K562 (cell line): ENCODE measurements around the gene ERBB3. TPM values are rescaled to one million over a fixed set of nuclear protein-coding genes. Genes with fewer than 3 reads are reported as not detected.

ENCODE experiments used
- C11orf30 ChIP-seq: fragments of 450-650 bp; IDR thresholded peaks from 2 replicates; pipeline ENCODE4 v1.6.1; 2016; ENCODE audit warnings: low read depth, mild to moderate bottlenecking
- EHMT2 ChIP-seq: fragments of 450-650 bp; IDR thresholded peaks from 2 replicates; pipeline ENCODE4 v1.6.1; 2018; ENCODE audit warnings: antibody characterized with exemption
- ERF ChIP-seq: fragments of 450-650 bp; formaldehyde crosslinking; IDR thresholded peaks from 2 replicates; pipeline ENCODE4 v1.4.0; 2020; ENCODE audit warnings: mild to moderate bottlenecking, mixed read lengths
- FOXJ3 ChIP-seq: sonication (generic); formaldehyde crosslinking; IDR thresholded peaks from 2 replicates; pipeline ENCODE4 v1.4.0; 2020; ENCODE audit warnings: mild to moderate bottlenecking, missing genetic modification reagents
- FUS ChIP-seq: fragments of 200-400 bp; formaldehyde crosslinking; optimal IDR thresholded peaks from 2 replicates; pipeline ENCODE3; 2017; ENCODE audit warnings: low read depth, low read length
- GATAD2B ChIP-seq: fragments of 450-650 bp; IDR thresholded peaks from 2 replicates; pipeline ENCODE4 v1.6.1; 2017; ENCODE audit warnings: mild to moderate bottlenecking, borderline replicate concordance
- HMBOX1 ChIP-seq: sonication (generic); IDR thresholded peaks from 2 replicates; pipeline ENCODE4 v1.6.1; 2016
- KDM4B ChIP-seq, 2 experiments: fragments of 450-650 bp in 1 of 2; sonication (generic) in 1 of 2; IDR thresholded peaks; 2 replicates each; pipeline ENCODE4 v1.6.1; 2016 to 2017; ENCODE audit warnings: borderline replicate concordance in 2 of 2, antibody characterized with exemption in 1 of 2, low read depth in 1 of 2, mild to moderate bottlenecking in 1 of 2
- KLF10 ChIP-seq: fragments of 250-450 bp; sonication (Bioruptor Pico); IDR thresholded peaks from 2 replicates; pipeline ENCODE4 v1.6.1; 2021; ENCODE audit warnings: matching md5 sums
- NFIX ChIP-seq: fragments of 250-450 bp; sonication (Bioruptor Pico); IDR thresholded peaks from 2 replicates; pipeline ENCODE4 v1.4.0; 2020; ENCODE audit warnings: low read depth, mild to moderate bottlenecking, moderate library complexity
- NONO ChIP-seq, 2 experiments: fragments of 200-400 bp in 1 of 2; fragments of 450-650 bp in 1 of 2; formaldehyde crosslinking in 1 of 2; IDR thresholded peaks; 2 replicates each; pipeline ENCODE4 v1.6.1; 2017; ENCODE audit warnings: low read depth in 2 of 2, mild to moderate bottlenecking in 2 of 2, moderate library complexity in 2 of 2, low read length in 1 of 2
- NR0B1 ChIP-seq: fragments of 450-650 bp; IDR thresholded peaks from one replicate; pipeline ENCODE4 v1.6.1; 2018; ENCODE audit warnings: mild to moderate bottlenecking, moderate library complexity; ENCODE audit not compliant: partially characterized antibody
- PCBP2 ChIP-seq: fragments of 200-400 bp; formaldehyde crosslinking; IDR thresholded peaks from 2 replicates; pipeline ENCODE4 v1.6.1; 2018; ENCODE audit warnings: low read length, low read depth, mild to moderate bottlenecking, moderate library complexity; ENCODE audit not compliant: poor library complexity, severe bottlenecking
- SMC3 ChIP-seq: conservative IDR thresholded peaks from 2 replicates; pipeline ENCODE4 v1.6.1; 2011; ENCODE audit warnings: low read depth, low read length, improper control_type of control experiment; ENCODE audit not compliant: insufficient read depth
- U2AF2 ChIP-seq: fragments of 200-400 bp; formaldehyde crosslinking; optimal IDR thresholded peaks from 2 replicates; pipeline ENCODE3; 2017; ENCODE audit warnings: low read depth, mild to moderate bottlenecking, low read length
- ZNF282 ChIP-seq: sonication (generic); formaldehyde crosslinking; IDR thresholded peaks from 2 replicates; pipeline ENCODE4 v1.8.1; 2023; ENCODE audit warnings: missing genetic modification reagents
- ZNF589 ChIP-seq: fragments of 200-800 bp; sonication (Bioruptor generic); IDR thresholded peaks from 2 replicates; pipeline ENCODE4 v1.6.1; 2016; ENCODE audit warnings: low read depth, missing genetic modification characterization, missing compliant biosample characterization
- ZNF644 ChIP-seq: fragments of 200-800 bp; sonication (Bioruptor generic); IDR thresholded peaks from 2 replicates; pipeline ENCODE4 v1.6.1; 2016; ENCODE audit warnings: low read depth, missing genetic modification characterization, missing compliant biosample characterization
- polyA plus RNA-seq, 8 experiments: library from polyadenylated mRNA; depleted of rRNA in 4 of 8; stranded (reverse) in 5 of 8; unstranded in 3 of 8; fragments of >200 nt; fragmentation: Nextera tagmentation in 2 of 8; fragmentation: Illumina TruSeq in 1 of 8; extraction: Ambion mirVana in 2 of 8; extraction: Trizol in 1 of 8; gene quantifications; 2 replicates each; pipeline versions ENCODE4 v1.2.1 to v1.2.3, GENCODE V29; 2011 to 2014; ENCODE audit warnings: inconsistent platforms in 1 of 8, missing spikeins in 1 of 8
- total RNA-seq, 7 experiments: library from RNA; depleted of rRNA in 6 of 7; stranded (reverse); fragments of >200 nt in 6 of 7; fragmentation: Illumina TruSeq in 2 of 7; extraction: Trizol in 2 of 7; gene quantifications; 2 replicates each; pipeline versions ENCODE4 v1.2.1 to v1.2.3, GENCODE V29; 2011 to 2021; ENCODE audit warnings: low replicate concordance in 1 of 7
- TF ChIP-seq, protein P1 (sequence below): sonication (generic); formaldehyde crosslinking; IDR thresholded peaks from 2 replicates; pipeline ENCODE4 v1.8.1; 2023; ENCODE audit warnings: mild to moderate bottlenecking, missing genetic modification reagents
- TF ChIP-seq, protein P2 (sequence below): fragments of 450-650 bp; conservative IDR thresholded peaks from 2 replicates; pipeline ENCODE4 v1.6.1; 2016; ENCODE audit warnings: missing genetic modification characterization, low read depth, mild to moderate bottlenecking, missing compliant biosample characterization, moderate library complexity

Gene ERBB3
- total and polyA plus RNA-seq, 9 of the 15 experiments (the other 6 are each of a cell fraction or from before 2014, with no cell fraction given) = 1.5 to 5.4 (median 3.8) TPM

DNA sequence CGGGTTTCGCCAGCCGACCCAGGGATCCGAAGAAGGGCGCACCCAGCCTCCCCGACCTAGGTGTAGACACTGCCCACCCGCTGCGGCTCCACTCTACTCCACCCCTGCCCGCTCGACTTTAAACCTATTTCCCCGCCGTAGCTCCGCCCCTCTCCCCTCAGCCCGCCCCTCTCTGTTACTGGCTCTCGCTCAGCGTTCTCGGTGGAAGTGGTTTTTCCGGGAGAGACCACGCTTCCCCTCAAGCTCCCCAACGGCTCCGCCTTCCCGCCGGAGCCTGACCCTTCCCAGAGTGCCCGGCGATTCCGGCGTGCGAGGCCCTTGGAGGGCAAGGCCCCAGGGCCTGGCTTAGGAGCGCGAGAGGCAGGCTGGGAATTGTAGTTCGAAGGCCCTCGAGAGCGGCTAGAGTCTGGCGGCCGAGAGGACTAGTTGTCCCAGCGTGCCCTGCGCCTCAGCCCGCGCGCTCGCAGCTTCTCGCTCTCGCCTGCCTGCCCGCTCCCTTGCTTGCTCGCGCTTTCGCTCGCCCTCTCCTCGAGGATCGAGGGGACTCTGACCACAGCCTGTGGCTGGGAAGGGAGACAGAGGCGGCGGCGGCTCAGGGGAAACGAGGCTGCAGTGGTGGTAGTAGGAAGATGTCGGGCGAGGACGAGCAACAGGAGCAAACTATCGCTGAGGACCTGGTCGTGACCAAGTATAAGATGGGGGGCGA lies 24.3 kb downstream of the ERBB3 start, which contains the start of gene PA2G4 (continued):
- no peak for TF ChIP-seq ZNF282 (CRISPR knock-in tag)
- no peak for TF ChIP-seq SMC3
- TF ChIP-seq GATAD2B = no peak
- no peak for TF ChIP-seq KLF10
- no peak; the same call in 1 of the 2 replicates for TF ChIP-seq ZNF589 (CRISPR knock-in tag)
- TF ChIP-seq FUS = no peak
- TF ChIP-seq NFIX (CRISPR knock-in tag) = no peak
- TF ChIP-seq, protein P1, sequence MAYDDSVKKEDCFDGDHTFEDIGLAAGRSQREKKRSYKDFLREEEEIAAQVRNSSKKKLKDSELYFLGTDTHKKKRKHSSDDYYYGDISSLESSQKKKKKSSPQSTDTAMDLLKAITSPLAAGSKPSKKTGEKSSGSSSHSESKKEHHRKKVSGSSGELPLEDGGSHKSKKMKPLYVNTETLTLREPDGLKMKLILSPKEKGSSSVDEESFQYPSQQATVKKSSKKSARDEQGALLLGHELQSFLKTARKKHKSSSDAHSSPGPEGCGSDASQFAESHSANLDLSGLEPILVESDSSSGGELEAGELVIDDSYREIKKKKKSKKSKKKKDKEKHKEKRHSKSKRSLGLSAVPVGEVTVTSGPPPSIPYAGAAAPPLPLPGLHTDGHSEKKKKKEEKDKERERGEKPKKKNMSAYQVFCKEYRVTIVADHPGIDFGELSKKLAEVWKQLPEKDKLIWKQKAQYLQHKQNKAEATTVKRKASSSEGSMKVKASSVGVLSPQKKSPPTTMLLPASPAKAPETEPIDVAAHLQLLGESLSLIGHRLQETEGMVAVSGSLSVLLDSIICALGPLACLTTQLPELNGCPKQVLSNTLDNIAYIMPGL (CRISPR knock-in tag) = no peak
- peak; percentile 77; the same call in 1 of the 2 replicates for TF ChIP-seq ZNF644 (tag)
- no peak for TF ChIP-seq FOXJ3
- TF ChIP-seq, protein P2, sequence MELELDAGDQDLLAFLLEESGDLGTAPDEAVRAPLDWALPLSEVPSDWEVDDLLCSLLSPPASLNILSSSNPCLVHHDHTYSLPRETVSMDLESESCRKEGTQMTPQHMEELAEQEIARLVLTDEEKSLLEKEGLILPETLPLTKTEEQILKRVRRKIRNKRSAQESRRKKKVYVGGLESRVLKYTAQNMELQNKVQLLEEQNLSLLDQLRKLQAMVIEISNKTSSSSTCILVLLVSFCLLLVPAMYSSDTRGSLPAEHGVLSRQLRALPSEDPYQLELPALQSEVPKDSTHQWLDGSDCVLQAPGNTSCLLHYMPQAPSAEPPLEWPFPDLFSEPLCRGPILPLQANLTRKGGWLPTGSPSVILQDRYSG (tag) = no peak
- TF ChIP-seq ERF (CRISPR knock-in tag) = peak; percentile 68; the same call in 1 of the 2 replicates
- TF ChIP-seq HMBOX1 = peak; percentile 75; the same call in 1 of the 2 replicates
- no peak for TF ChIP-seq U2AF2
- no peak for TF ChIP-seq EHMT2
- 0 out of 2 replicates have a peak, but pooled peaks have one; percentile 21 for TF ChIP-seq C11orf30
- TF ChIP-seq NR0B1 = no peak
- TF ChIP-seq PCBP2 = no peak
- no peak for TF ChIP-seq NONO (IDR thresholded peaks at IDR 0.05; ENCODE audit: low read depth in 2 of 2, low read length in 1 of 2)
- TF ChIP-seq KDM4B (IDR thresholded peaks at IDR 0.05; ENCODE audit: borderline replicate concordance in 2 of 2, low read depth in 1 of 2) = 0 out of 4 replicates have a peak, but pooled peaks of 1 of the 2 experiments have one; percentile 75
